Activated CD8-positive, alpha-beta T cell treated with anti-CD3 and anti-CD28 coated beads for 36 hours (primary cell): ENCODE data around the gene IL10RB. TPM values are rescaled to one million over a fixed set of nuclear protein-coding genes. Genes with fewer than 3 reads are reported as not detected.
"Not testable (repeated sequence)": the region's sequence is repeated elsewhere in the genome, so short reads cannot be mapped to it uniquely, and the experiment has no call there.

Source experiments
- ATAC-seq: fragments of 200-7000 bp; cut with Tn5 transposase; one replicate; pipeline ENCODE4 v1.10.0; 2021; ENCODE audit warnings: mild to moderate bottlenecking, moderate library complexity
- CTCF ChIA-PET: fragments of 350-600 bp; sonication (Branson Sonifier 250); formaldehyde crosslinking; loops from one replicate; lab custom pipeline; 2021; ENCODE audit warnings: antibody characterized with exemption; lab: Charles Lee
- POLR2A ChIA-PET: fragments of 350-600 bp; sonication (Branson Sonifier 250); formaldehyde crosslinking; loops from one replicate; lab custom pipeline; 2021; ENCODE audit warnings: antibody characterized with exemption; lab: Charles Lee
- DNase-seq: peaks from one replicate; pipeline ENCODE4 v3.0.0-alpha.2; 2020
- H3K27ac Mint-ChIP-seq: one replicate; pipeline ENCODE4 v1.8.0; 2021; ENCODE audit warnings: mild to moderate bottlenecking, mixed read lengths
- H3K27me3 Mint-ChIP-seq: one replicate; pipeline ENCODE4 v1.8.0; 2021; ENCODE audit warnings: mixed read lengths
- H3K36me3 Mint-ChIP-seq: one replicate; pipeline ENCODE4 v1.8.0; 2021; ENCODE audit warnings: low read depth, mixed read lengths
- H3K4me1 Mint-ChIP-seq: one replicate; pipeline ENCODE4 v1.8.0; 2021; ENCODE audit warnings: low read depth, mixed read lengths
- H3K4me3 Mint-ChIP-seq: one replicate; pipeline ENCODE4 v1.8.0; 2021; ENCODE audit warnings: mild to moderate bottlenecking, moderate library complexity, mixed read lengths
- H3K9me3 Mint-ChIP-seq: one replicate; pipeline ENCODE4 v1.8.0; 2021; ENCODE audit warnings: mixed read lengths
- CTCF ChIP-seq: fragments of 200-600 bp; IDR thresholded peaks from one replicate; pipeline ENCODE4 v1.8.0; 2022; ENCODE audit warnings: antibody characterized with exemption, mild to moderate bottlenecking
- intact Hi-C: fragments of 100-400 bp; cut with micrococcal nuclease; formaldehyde crosslinking; loops from one replicate; pipeline ENCODE4 v1.10.0; 2022
- total RNA-seq, 2 experiments: library from RNA; stranded (reverse); gene quantifications; one replicate each; pipeline ENCODE4 v1.2.3, GENCODE V29; 2021

IL10RB gene
- total RNA-seq, 2 experiments from 2014 or later, result 25.0 to 30.5 TPM

- Mint-ChIP-seq H3K27ac (peak overlapping the region; percentile 92), H3K4me1 (peaks cover 86% of the 10 kb centered on the region), H3K36me3 (peaks cover 29% of the 10 kb centered on the region), H3K27me3 (no peaks in the 10 kb centered on the region), H3K4me3 (no peak overlapping the region), H3K9me3 (no peaks in the 10 kb centered on the region)
- ChIA-PET POLR2A (interaction anchor here (2.2 kb wide), 1 partner anchor 11 kb away, joined by 7 read pairs; no protein-coding TSS in a partner anchor), CTCF (no interaction called here)
- ATAC-seq (no peak), DNase-seq (no peak)
- no peak for TF ChIP-seq CTCF
- intact Hi-C loops, result loop anchor here (5.0 kb wide), 1 partner anchor 146 kb away; no protein-coding TSS in a partner anchor
Observed at GRCh38 chr21:33236766-33237165, 29.4 kb upstream of the IL10RB start.

DNA sequence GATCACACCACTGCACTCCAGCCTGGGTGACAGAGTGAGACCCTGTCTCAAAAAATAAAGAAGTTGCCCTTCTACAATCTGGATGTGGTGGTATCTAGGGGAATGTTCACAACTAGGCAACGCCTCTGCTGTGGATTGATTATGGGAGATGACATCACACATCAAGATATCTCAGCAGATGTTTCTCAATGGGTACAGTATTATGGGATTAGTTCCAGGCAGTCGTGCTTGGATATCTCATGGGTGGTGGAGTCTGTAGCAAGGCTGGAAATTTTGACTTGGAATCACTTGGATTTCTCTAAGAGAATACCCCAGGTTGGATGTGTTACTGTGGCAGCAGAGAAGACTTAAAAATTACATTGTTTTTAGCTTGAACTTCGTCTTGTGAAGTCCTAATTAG, 28.7 kb upstream of the IL10RB start:
- no peak for TF ChIP-seq CTCF
- H3K4me1 Mint-ChIP-seq, result peaks cover 85% of the 10 kb centered on the region
- CTCF ChIA-PET, result interaction anchor here (1.0 to 1.1 kb wide), 2 partner anchors 22 to 123 kb away, joined by 3 read pairs; no protein-coding TSS in a partner anchor
- POLR2A ChIA-PET, result interaction anchor here (1.1 to 2.2 kb wide), 2 partner anchors 12 to 117 kb away, joined by 3 to 7 read pairs; no protein-coding TSS in a partner anchor
- peak overlapping the region; percentile 92 for H3K27ac Mint-ChIP-seq
- no peak for ATAC-seq
- no peaks in the 10 kb centered on the region for H3K27me3 Mint-ChIP-seq
- H3K36me3 Mint-ChIP-seq, result peaks cover 31% of the 10 kb centered on the region
- intact Hi-C loops, result loop anchor here (5.0 kb wide), 1 partner anchor 145 kb away; no protein-coding TSS in a partner anchor
- no peaks in the 10 kb centered on the region for H3K9me3 Mint-ChIP-seq
- no peak overlapping the region for H3K4me3 Mint-ChIP-seq
- no peak for DNase-seq

- DNase-seq (peak; percentile 72), ATAC-seq (peak; percentile 60)
- CTCF ChIA-PET, result interaction anchor here (1.0 to 1.1 kb wide), 4 partner anchors 22 to 207 kb away, joined by 3 to 4 read pairs (median 3); no protein-coding TSS in a partner anchor
- H3K36me3 Mint-ChIP-seq, result peaks cover 29% of the 10 kb centered on the region
- H3K9me3 Mint-ChIP-seq, result no peaks in the 10 kb centered on the region
- intact Hi-C loops, result loop anchor here (5.0 kb wide), 1 partner anchor 144 kb away; no protein-coding TSS in a partner anchor
- H3K4me1 Mint-ChIP-seq, result peaks cover 79% of the 10 kb centered on the region
- no peaks in the 10 kb centered on the region for H3K27me3 Mint-ChIP-seq
- peak overlapping the region; percentile 92 for H3K27ac Mint-ChIP-seq
- POLR2A ChIA-PET, result interaction anchor here (0.9 to 2.2 kb wide), 7 partner anchors 9 to 117 kb away, joined by 3 to 7 read pairs (median 3); partner anchors contain the start of gene IFNAR2
- H3K4me3 Mint-ChIP-seq, result peak overlapping the region; percentile 24
- no peak for TF ChIP-seq CTCF
Observed at GRCh38 chr21:33238146-33238545, 28.0 kb upstream of the IL10RB start.

DNA sequence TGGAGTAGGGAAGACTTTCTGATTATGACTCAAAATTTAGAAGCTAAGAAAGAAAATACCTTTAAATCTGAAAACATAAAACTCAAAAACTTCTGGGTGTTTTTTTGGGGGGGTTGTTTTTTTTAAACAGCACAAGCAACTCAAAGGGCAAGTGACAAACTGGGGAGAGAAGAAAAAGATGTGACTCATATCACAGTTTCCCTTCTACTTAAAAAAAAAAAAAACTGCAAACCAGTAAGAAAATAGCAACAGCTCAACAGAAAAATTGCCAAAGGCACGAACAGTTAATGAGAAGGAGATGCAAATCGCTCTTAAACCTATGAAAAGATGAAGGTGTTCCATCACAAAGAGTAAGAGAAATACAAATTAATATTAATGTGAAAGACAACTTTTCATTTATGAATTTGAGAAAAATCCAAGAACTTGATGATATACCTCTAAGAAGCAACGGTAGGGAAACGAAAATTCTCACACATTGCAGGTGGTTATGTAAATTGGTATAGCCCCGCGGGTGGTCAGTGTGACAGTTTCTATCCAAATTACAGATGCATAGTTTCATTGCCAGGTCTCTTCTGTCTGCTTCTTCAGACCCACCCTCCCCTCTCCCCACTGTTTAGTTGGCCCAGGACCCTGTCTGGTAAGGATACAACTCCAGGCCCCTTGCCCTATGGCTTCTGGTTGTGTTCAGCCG, 27.5 kb upstream of the IL10RB start:
- peak; percentile 61 for ATAC-seq
- CTCF ChIA-PET, result interaction anchor here (0.9 to 1.1 kb wide), 5 partner anchors 21 to 207 kb away, joined by 3 to 4 read pairs (median 3); partner anchors contain the start of gene IFNAR1
- no peak for TF ChIP-seq CTCF

DNA sequence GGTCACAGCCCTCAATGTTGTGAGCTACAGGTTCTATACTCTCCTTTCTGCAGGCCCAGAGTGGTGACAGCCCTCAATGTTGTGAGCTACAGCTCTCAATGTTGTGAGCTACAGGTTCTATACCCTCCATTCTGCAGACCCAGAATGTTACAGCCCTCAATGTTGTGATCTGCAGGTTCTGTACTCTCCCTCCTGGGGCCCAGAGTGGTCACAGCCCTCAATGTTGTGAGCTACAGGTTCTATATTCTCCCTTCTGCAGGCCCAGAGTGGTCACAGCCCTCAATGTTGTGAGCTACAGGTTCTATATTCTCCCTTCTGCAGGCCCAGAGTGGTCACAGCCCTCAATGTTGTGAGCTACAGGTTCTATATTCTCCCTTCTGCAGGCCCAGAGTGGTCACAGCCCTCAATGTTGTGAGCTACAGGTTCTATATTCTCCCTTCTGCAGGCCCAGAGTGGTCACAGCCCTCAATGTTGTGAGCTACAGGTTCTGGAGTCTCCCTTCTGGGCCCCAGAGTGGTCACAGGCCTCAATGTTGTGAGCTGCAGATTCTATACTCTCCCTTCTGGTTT, 26.5 kb upstream of the IL10RB start:
- Mint-ChIP-seq H3K4me3 (peak overlapping the region; percentile 24), H3K27ac (peak overlapping the region; percentile 92), H3K36me3 (peaks cover 36% of the 10 kb centered on the region), H3K4me1 (peaks cover 82% of the 10 kb centered on the region)
- not testable (repeated sequence) for H3K9me3 Mint-ChIP-seq, H3K27me3 Mint-ChIP-seq, DNase-seq, ATAC-seq
- ChIA-PET POLR2A (interaction anchor here (0.6 to 1.5 kb wide), 2 partner anchors 12 to 152 kb away, joined by 3 to 4 read pairs; no protein-coding TSS in a partner anchor), CTCF (interaction anchor here (0.9 kb wide), 2 partner anchors 26 to 85 kb away, joined by 3 read pairs; partner anchors contain the start of genes IFNAR1 and IL10RB)
- intact Hi-C loops, result loop anchor here (5.0 kb wide), 1 partner anchor 143 kb away; no protein-coding TSS in a partner anchor

More for the DNA sequence above, 27.5 kb upstream of the IL10RB start:
- Mint-ChIP-seq H3K36me3 (peaks cover 32% of the 10 kb centered on the region), H3K4me1 (peaks cover 79% of the 10 kb centered on the region), H3K27me3 (no peaks in the 10 kb centered on the region), H3K4me3 (peak overlapping the region; percentile 24), H3K9me3 (no peaks in the 10 kb centered on the region), H3K27ac (peak overlapping the region; percentile 92)
- intact Hi-C loops, result loop anchor here (5.0 kb wide), 1 partner anchor 144 kb away; no protein-coding TSS in a partner anchor
- POLR2A ChIA-PET, result interaction anchor here (0.9 to 2.2 kb wide), 7 partner anchors 10 to 116 kb away, joined by 3 to 7 read pairs (median 3); partner anchors contain the start of gene IFNAR2
- DNase-seq, result peak; percentile 63
